HK-2 (cell line): ENCODE data around the gene SORCS2.

ENCODE experiments used
- DNase-seq: peaks from one replicate; pipeline ENCODE4 v3.0.0-alpha.2; 2018; ENCODE audit not compliant: unreplicated experiment

SORCS2 gene

GRCh38 chr4:7414736-7415510 is 222.6 kb downstream of the SORCS2 start:
- DNase-seq, result no peak

- no peak for DNase-seq
These were observed 223.8 kb downstream of the SORCS2 start for GRCh38 chr4:7415927-7416686.

- no peak for DNase-seq
These were observed 224.6 kb downstream of the SORCS2 start for GRCh38 chr4:7416745-7417432.

- no peak for DNase-seq
These were observed 225.3 kb downstream of the SORCS2 start for GRCh38 chr4:7417639-7418038.

GRCh38 chr4:7418131-7418943 is 226.0 kb downstream of the SORCS2 start:
- DNase-seq, result no peak

GRCh38 chr4:7419961-7420660 is 227.8 kb downstream of the SORCS2 start:
- DNase-seq, result no peak

- no peak for DNase-seq
These were observed 228.3 kb downstream of the SORCS2 start for GRCh38 chr4:7420661-7421040.

- no peak for DNase-seq
These were observed 229.2 kb downstream of the SORCS2 start for GRCh38 chr4:7421356-7422150.

GRCh38 chr4:7422151-7422897 is 230.0 kb downstream of the SORCS2 start:
- DNase-seq, result no peak

- DNase-seq, result no peak
These were observed 230.5 kb downstream of the SORCS2 start for GRCh38 chr4:7422898-7423180.

GRCh38 chr4:7423391-7423790 is 231.1 kb downstream of the SORCS2 start:
- DNase-seq, result no peak

- DNase-seq, result no peak
These were observed 231.6 kb downstream of the SORCS2 start for GRCh38 chr4:7423801-7424552.

GRCh38 chr4:7424553-7425111 is 232.3 kb downstream of the SORCS2 start:
- DNase-seq, result no peak

GRCh38 chr4:7425124-7425523 is 232.8 kb downstream of the SORCS2 start:
- DNase-seq, result no peak

- no peak for DNase-seq
These were observed 233.5 kb downstream of the SORCS2 start for GRCh38 chr4:7425591-7426468.

- no peak for DNase-seq
These were observed 234.3 kb downstream of the SORCS2 start for GRCh38 chr4:7426525-7427171.

- DNase-seq, result no peak
These were observed 235.0 kb downstream of the SORCS2 start for GRCh38 chr4:7427361-7427760.
